ENCODE results near the gene ARFGEF2. TPM values are rescaled to one million over a fixed set of nuclear protein-coding genes. Genes with fewer than 3 reads are reported as not detected.
"Not testable (repeated sequence)": the region's sequence is repeated elsewhere in the genome, so short reads cannot be mapped to it uniquely, and the experiment has no call there.

The ARFGEF2 gene
- total RNA-seq, 1 donor from 2014 or later, result 22.9 TPM

- Mint-ChIP-seq H3K9me3 (ENCODE audit: low read depth) (no peaks in the 10 kb centered on the region), H3K36me3 (ENCODE audit: insufficient read depth) (peaks cover 30% of the 10 kb centered on the region), H3K27me3 (no peaks in the 10 kb centered on the region), H3K4me3 (ENCODE audit: low read depth) (no peak overlapping the region), H3K27ac (peak overlapping the region; percentile 70), H3K4me1 (ENCODE audit: low read depth) (peaks cover 18% of the 10 kb centered on the region)
- DNase-seq (ENCODE audit: low spot score, unreplicated experiment), result no peak
- no peak for TF ChIP-seq CTCF (IDR thresholded peaks at IDR 0.05; ENCODE audit: unreplicated experiment)
Observed at GRCh38 chr20:49009899-49010631, 88.6 kb downstream of the ARFGEF2 start.

- H3K4me3 Mint-ChIP-seq (ENCODE audit: low read depth), result no peak overlapping the region
- TF ChIP-seq CTCF (IDR thresholded peaks at IDR 0.05; ENCODE audit: unreplicated experiment), result no peak
- H3K27me3 Mint-ChIP-seq, result no peaks in the 10 kb centered on the region
- no peaks in the 10 kb centered on the region for H3K9me3 Mint-ChIP-seq (ENCODE audit: low read depth)
- no peaks in the 10 kb centered on the region for H3K4me1 Mint-ChIP-seq (ENCODE audit: low read depth)
- H3K36me3 Mint-ChIP-seq (ENCODE audit: insufficient read depth), result peaks cover 20% of the 10 kb centered on the region
- no peak overlapping the region for H3K27ac Mint-ChIP-seq
- DNase-seq (ENCODE audit: low spot score, unreplicated experiment), result no peak
Observed at GRCh38 chr20:49024220-49024619, 102.7 kb downstream of the ARFGEF2 start.

GRCh38 chr20:49028177-49028576 lies 106.7 kb downstream of the ARFGEF2 start:
- not testable (repeated sequence) for H3K27ac Mint-ChIP-seq; H3K4me3 Mint-ChIP-seq (ENCODE audit: low read depth)
- peaks cover 16% of the 10 kb centered on the region for H3K36me3 Mint-ChIP-seq (ENCODE audit: insufficient read depth)

GRCh38 chr20:49028684-49029083 lies 107.2 kb downstream of the ARFGEF2 start:
- H3K36me3 Mint-ChIP-seq (ENCODE audit: insufficient read depth), result peaks cover 16% of the 10 kb centered on the region
- no peaks in the 10 kb centered on the region for H3K4me1 Mint-ChIP-seq (ENCODE audit: low read depth)
- no peaks in the 10 kb centered on the region for H3K27me3 Mint-ChIP-seq
- H3K27ac Mint-ChIP-seq, result no peak overlapping the region
- peak; percentile 38 for TF ChIP-seq CTCF (IDR thresholded peaks at IDR 0.05; ENCODE audit: unreplicated experiment)
- no peak overlapping the region for H3K4me3 Mint-ChIP-seq (ENCODE audit: low read depth)
- no peak for DNase-seq (ENCODE audit: low spot score, unreplicated experiment)
- no peaks in the 10 kb centered on the region for H3K9me3 Mint-ChIP-seq (ENCODE audit: low read depth)

More at GRCh38 chr20:49028177-49028576, 106.7 kb downstream of the ARFGEF2 start:
- H3K4me1 Mint-ChIP-seq (ENCODE audit: low read depth); H3K27me3 Mint-ChIP-seq; DNase-seq (ENCODE audit: low spot score, unreplicated experiment); H3K9me3 Mint-ChIP-seq (ENCODE audit: low read depth): not testable (repeated sequence)

GRCh38 chr20:49029203-49029602 lies 107.7 kb downstream of the ARFGEF2 start:
- H3K27me3 Mint-ChIP-seq, result no peaks in the 10 kb centered on the region
- no peak overlapping the region for H3K4me3 Mint-ChIP-seq (ENCODE audit: low read depth)
- no peaks in the 10 kb centered on the region for H3K4me1 Mint-ChIP-seq (ENCODE audit: low read depth)
- TF ChIP-seq CTCF (IDR thresholded peaks at IDR 0.05; ENCODE audit: unreplicated experiment), result no peak
- DNase-seq (ENCODE audit: low spot score, unreplicated experiment), result no peak
- H3K27ac Mint-ChIP-seq, result no peak overlapping the region
- peaks cover 16% of the 10 kb centered on the region for H3K36me3 Mint-ChIP-seq (ENCODE audit: insufficient read depth)
- H3K9me3 Mint-ChIP-seq (ENCODE audit: low read depth), result no peaks in the 10 kb centered on the region
